GM19467 (cell line): ENCODE data around the gene CXCL5.
"Not testable (repeated sequence)": the region's sequence is repeated elsewhere in the genome, so short reads cannot be mapped to it uniquely, and the experiment has no call there.

Source experiments
- ATAC-seq: cut with Tn5 transposase; IDR thresholded peaks from one replicate; pipeline ENCODE4 v1.9.1; 2021; ENCODE audit warnings: mild to moderate bottlenecking, moderate library complexity; ENCODE audit not compliant: unreplicated experiment

CXCL5 gene

GRCh38 chr4:74015126-74015780 is 16.8 kb upstream of the CXCL5 start:
- no peak for ATAC-seq

- no peak for ATAC-seq
Measured at GRCh38 chr4:74014332-74014731, 15.9 kb upstream of the CXCL5 start.

- ATAC-seq: no peak
Measured at GRCh38 chr4:74013264-74013663, 14.8 kb upstream of the CXCL5 start.

- no peak for ATAC-seq
Measured at GRCh38 chr4:74012130-74012529, 13.7 kb upstream of the CXCL5 start.

GRCh38 chr4:74009307-74009706 is 10.8 kb upstream of the CXCL5 start:
- ATAC-seq: no peak

GRCh38 chr4:74006009-74006476 is 7.6 kb upstream of the CXCL5 start:
- no peak for ATAC-seq

- no peak for ATAC-seq
Measured at GRCh38 chr4:74005528-74005927, 7.1 kb upstream of the CXCL5 start.

GRCh38 chr4:74004668-74005067 is 6.2 kb upstream of the CXCL5 start:
- no peak for ATAC-seq

GRCh38 chr4:74000301-74000700 is 1.8 kb upstream of the CXCL5 start:
- no peak for ATAC-seq

- ATAC-seq: no peak
Measured at GRCh38 chr4:73992050-73992449, 6.4 kb downstream of the CXCL5 start.

- ATAC-seq: no peak
Measured at GRCh38 chr4:73991742-73992000, 6.8 kb downstream of the CXCL5 start.

GRCh38 chr4:73990988-73991741 is 7.3 kb downstream of the CXCL5 start:
- ATAC-seq: no peak

GRCh38 chr4:73989928-73990327 is 8.5 kb downstream of the CXCL5 start:
- no peak for ATAC-seq

- no peak for ATAC-seq
Measured at GRCh38 chr4:73989031-73989430, 9.4 kb downstream of the CXCL5 start.

- ATAC-seq: no peak
Measured at GRCh38 chr4:73988061-73988460, 10.4 kb downstream of the CXCL5 start, which contains the start of gene PPBP. Gene PPBP (minus strand): TSS chr4:73988190. CDS start chr4:73988103, 87 bp downstream.

- ATAC-seq: no peak
Measured at GRCh38 chr4:73985528-73985852, 13.0 kb downstream of the CXCL5 start.

- ATAC-seq: no peak
Measured at GRCh38 chr4:73984736-73985527, 13.5 kb downstream of the CXCL5 start.

GRCh38 chr4:73981175-73981574 is 17.3 kb downstream of the CXCL5 start:
- ATAC-seq: not testable (repeated sequence)

GRCh38 chr4:73979407-73979957 is 19.0 kb downstream of the CXCL5 start:
- no peak for ATAC-seq

- ATAC-seq: no peak
Measured at GRCh38 chr4:73978886-73979285, 19.6 kb downstream of the CXCL5 start.

GRCh38 chr4:73976716-73977115 is 21.8 kb downstream of the CXCL5 start:
- no peak for ATAC-seq

GRCh38 chr4:73976217-73976616 is 22.3 kb downstream of the CXCL5 start:
- no peak for ATAC-seq
